Liver (tissue), 9 donors: ENCODE results near the gene NME4. TPM values are rescaled to one million over a fixed set of nuclear protein-coding genes. Genes with fewer than 3 reads are reported as not detected.

Experiments
- DNase-seq: peaks from one replicate; pipeline ENCODE4 v3.0.0-alpha.2; 2017; ENCODE audit warnings: low spot score
- H3K27ac ChIP-seq, 2 donors: one replicate each; pipeline ENCODE4 v1.7.0; 2013; ENCODE audit warnings: inconsistent platforms in 2 of 2, low read length in 2 of 2, control low read depth in 1 of 2, low read depth in 1 of 2, mild to moderate bottlenecking in 1 of 2
- H3K27me3 ChIP-seq, 4 donors: one replicate each; pipeline versions ENCODE4 v1.6.1 to v1.7.0; 2013; ENCODE audit warnings: low read length in 3 of 4, inconsistent platforms in 1 of 4, mild to moderate bottlenecking in 1 of 4, moderate library complexity in 1 of 4; ENCODE audit not compliant: control insufficient read depth in 4 of 4, insufficient read depth in 4 of 4
- H3K36me3 ChIP-seq, 4 donors: one replicate each; pipeline versions ENCODE4 v1.6.1 to v1.7.0; 2013; ENCODE audit warnings: low read length in 3 of 4, mild to moderate bottlenecking in 3 of 4, low read depth in 1 of 4, moderate library complexity in 1 of 4; ENCODE audit not compliant: control insufficient read depth in 4 of 4, insufficient read depth in 3 of 4
- H3K4me1 ChIP-seq, 4 donors: one replicate each; pipeline versions ENCODE4 v1.6.1 to v1.7.0; 2013; ENCODE audit warnings: low read length in 3 of 4, mild to moderate bottlenecking in 3 of 4, moderate library complexity in 1 of 4; ENCODE audit not compliant: control insufficient read depth in 4 of 4, insufficient read depth in 4 of 4
- H3K4me3 ChIP-seq, 3 donors: one replicate each; pipeline versions ENCODE4 v1.6.1 to v1.7.0; 2013; ENCODE audit warnings: low read length in 3 of 3, control low read depth in 1 of 3, low read depth in 1 of 3, mild to moderate bottlenecking in 1 of 3
- H3K9ac ChIP-seq, 2 donors: one replicate each; pipeline ENCODE4 v1.7.0; 2013; ENCODE audit warnings: low read length in 2 of 2, mild to moderate bottlenecking in 2 of 2, moderate library complexity in 2 of 2, control low read depth in 1 of 2, low read depth in 1 of 2
- H3K9me3 ChIP-seq, 4 donors: one replicate each; pipeline versions ENCODE4 v1.6.1 to v1.7.0; 2013; ENCODE audit warnings: low read length in 3 of 4; ENCODE audit not compliant: control insufficient read depth in 4 of 4
- FOXA2 ChIP-seq: IDR thresholded peaks from 2 replicates; pipeline ENCODE4 v1.6.1; 2016; ENCODE audit warnings: antibody characterized with exemption
- HNF4A ChIP-seq, 2 donors: conservative IDR thresholded peaks; 2 replicates each; pipeline ENCODE4 v1.6.1; 2016; ENCODE audit warnings: antibody characterized with exemption in 2 of 2, mild to moderate bottlenecking in 2 of 2
- HNF4G ChIP-seq: IDR thresholded peaks from 2 replicates; pipeline ENCODE4 v1.6.1; 2016; ENCODE audit warnings: antibody characterized with exemption
- JUND ChIP-seq, 2 donors: IDR thresholded peaks; 2 replicates each; pipeline ENCODE4 v1.6.1; 2016; ENCODE audit warnings: antibody characterized with exemption in 2 of 2
- REST ChIP-seq: IDR thresholded peaks from 2 replicates; pipeline ENCODE4 v1.6.1; 2016; ENCODE audit warnings: antibody characterized with exemption, mild to moderate bottlenecking
- RXRA ChIP-seq, 2 donors: IDR thresholded peaks; 2 replicates each; pipeline ENCODE4 v1.6.1; 2017 to 2018; ENCODE audit warnings: antibody characterized with exemption in 2 of 2, mild to moderate bottlenecking in 1 of 2
- TAF1 ChIP-seq: conservative IDR thresholded peaks from 2 replicates; pipeline ENCODE4 v1.6.1; 2016; ENCODE audit warnings: antibody characterized with exemption, mild to moderate bottlenecking
- WGBS: extraction: QIAGEN DNeasy Blood & Tissue Kit; methylation state at CpG from one replicate; pipeline ENCODE4 v1.1.7; 2013; 5-methylcytosine and 5-hydroxymethylcytosine counted together
- polyA plus RNA-seq, 2 donors: library from polyadenylated mRNA; stranded (reverse) in 1 of 2; unstranded in 1 of 2; fragments of 200-250 nt in 1 of 2; fragments of >200 nt in 1 of 2; fragmentation: Nextera tagmentation in 1 of 2; extraction: Ambion mirVana in 1 of 2; gene quantifications; one replicate each; pipeline versions ENCODE4 v1.2.1 to v1.2.3, GENCODE V29; 2013 to 2015
- total RNA-seq, 2 donors: library from RNA; depleted of rRNA; stranded (reverse); fragments of >200 nt; gene quantifications; one replicate each; pipeline ENCODE4 v1.2.3, GENCODE V29; 2014
- TF ChIP-seq, protein P1 (sequence below): IDR thresholded peaks from 2 replicates; pipeline ENCODE4 v1.6.1; 2016; ENCODE audit warnings: antibody characterized with exemption
- TF ChIP-seq, protein P2 (sequence below): IDR thresholded peaks from 2 replicates; pipeline ENCODE4 v1.6.1; 2016; ENCODE audit warnings: antibody characterized with exemption
- donor health status: healthy.
- donor health status: healthy.
- donor health status: healthy.
- donor health status: healthy.
- donor health status: healthy.

NME4 gene
- total and polyA plus RNA-seq, 4 donors, result 39.2 to 118 (median 83.9) TPM

DNA sequence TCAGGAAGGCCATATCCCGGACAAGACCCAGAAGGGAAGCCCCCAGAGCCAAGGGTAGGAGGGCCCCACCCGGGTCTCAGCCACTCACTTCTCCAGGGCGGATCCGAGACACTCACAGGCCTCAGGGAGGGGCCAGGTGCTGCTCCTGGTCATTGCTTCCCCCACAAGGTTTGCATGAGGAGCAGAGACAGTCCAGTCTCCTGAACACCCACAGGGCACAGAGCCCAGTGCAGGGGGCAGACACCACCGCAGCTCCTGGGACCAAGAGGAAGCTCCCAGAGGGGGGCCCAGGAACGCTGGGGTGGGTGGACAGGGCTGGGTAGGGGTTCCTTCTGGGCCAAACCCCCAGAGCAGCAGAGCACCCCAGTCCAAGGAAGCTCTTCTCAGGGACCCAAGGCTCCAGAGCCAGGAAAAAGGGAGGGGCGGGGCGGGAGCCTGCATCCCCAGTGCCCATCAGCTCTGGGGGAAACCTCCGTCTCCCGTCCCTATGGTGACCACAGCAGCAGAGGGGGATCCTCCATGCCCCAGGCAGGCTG is 26.0 kb upstream of the NME4 start (continued):
- no peak for TF ChIP-seq REST
- no peak for TF ChIP-seq HNF4G
- TF ChIP-seq TAF1, result no peak
- no peak for TF ChIP-seq JUND (IDR thresholded peaks at IDR 0.05)

DNA sequence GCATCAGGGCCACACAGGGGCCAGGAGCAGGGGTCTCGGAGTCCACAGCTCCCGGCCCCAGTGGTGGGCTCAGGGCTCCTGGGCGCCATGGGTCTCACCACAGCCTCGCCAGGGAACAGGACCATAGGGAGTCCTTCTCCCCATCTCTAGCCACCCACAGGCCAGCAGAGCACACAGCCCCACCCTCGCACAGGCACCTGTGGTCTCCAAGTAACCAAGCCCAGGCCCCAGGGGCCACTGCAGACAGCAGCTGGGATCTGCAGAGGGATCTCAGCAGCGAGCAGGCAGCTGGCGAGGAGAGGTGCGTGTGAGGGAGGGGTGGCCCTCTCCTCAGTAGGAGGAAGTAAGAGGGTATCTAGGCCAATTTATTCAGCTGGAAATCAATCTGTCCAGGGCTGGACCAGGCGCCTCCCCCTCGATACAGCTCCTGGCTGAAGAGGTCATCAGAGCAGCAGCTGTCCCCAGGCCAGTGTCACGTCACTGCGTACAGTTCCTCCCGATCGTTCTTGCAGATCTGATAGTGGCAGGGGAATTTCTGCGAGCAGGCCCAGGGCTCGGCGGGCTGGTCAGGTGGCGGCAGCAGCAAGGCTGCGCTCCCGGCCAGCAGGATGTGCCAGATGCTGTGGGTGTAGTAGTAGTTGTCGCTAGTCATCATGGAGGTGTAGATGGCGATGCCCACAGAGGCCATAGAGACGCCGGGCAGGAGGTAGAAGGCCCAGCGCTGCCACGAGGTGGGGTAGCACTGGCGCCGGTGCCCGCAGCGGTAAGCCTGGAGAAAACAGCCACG is 25.3 kb upstream of the NME4 start:
- Histone ChIP-seq H3K9me3 (no peaks in the 10 kb centered on the region), H3K27me3 (no peaks in the 10 kb centered on the region), H3K4me3 (no peak overlapping the region), H3K36me3 (peaks cover 2 to 46% (median 18%) of the 10 kb centered on the region in 4 donors), H3K9ac (no peak overlapping the region), H3K27ac (no peak overlapping the region), H3K4me1 (peaks cover 4 to 18% (median 15%) of the 10 kb centered on the region in 4 donors)
- TF ChIP-seq RXRA (IDR thresholded peaks at IDR 0.05), result no peak
- no peak for TF ChIP-seq TAF1
- no peak for TF ChIP-seq HNF4A (conservative IDR thresholded peaks at IDR 0.05)
- TF ChIP-seq, protein P1, sequence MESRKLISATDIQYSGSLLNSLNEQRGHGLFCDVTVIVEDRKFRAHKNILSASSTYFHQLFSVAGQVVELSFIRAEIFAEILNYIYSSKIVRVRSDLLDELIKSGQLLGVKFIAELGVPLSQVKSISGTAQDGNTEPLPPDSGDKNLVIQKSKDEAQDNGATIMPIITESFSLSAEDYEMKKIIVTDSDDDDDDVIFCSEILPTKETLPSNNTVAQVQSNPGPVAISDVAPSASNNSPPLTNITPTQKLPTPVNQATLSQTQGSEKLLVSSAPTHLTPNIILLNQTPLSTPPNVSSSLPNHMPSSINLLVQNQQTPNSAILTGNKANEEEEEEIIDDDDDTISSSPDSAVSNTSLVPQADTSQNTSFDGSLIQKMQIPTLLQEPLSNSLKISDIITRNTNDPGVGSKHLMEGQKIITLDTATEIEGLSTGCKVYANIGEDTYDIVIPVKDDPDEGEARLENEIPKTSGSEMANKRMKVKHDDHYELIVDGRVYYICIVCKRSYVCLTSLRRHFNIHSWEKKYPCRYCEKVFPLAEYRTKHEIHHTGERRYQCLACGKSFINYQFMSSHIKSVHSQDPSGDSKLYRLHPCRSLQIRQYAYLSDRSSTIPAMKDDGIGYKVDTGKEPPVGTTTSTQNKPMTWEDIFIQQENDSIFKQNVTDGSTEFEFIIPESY, result no peak
- TF ChIP-seq, protein P2, sequence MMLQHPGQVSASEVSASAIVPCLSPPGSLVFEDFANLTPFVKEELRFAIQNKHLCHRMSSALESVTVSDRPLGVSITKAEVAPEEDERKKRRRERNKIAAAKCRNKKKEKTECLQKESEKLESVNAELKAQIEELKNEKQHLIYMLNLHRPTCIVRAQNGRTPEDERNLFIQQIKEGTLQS, result no peak
- TF ChIP-seq REST, result no peak
- TF ChIP-seq FOXA2, result no peak
- TF ChIP-seq JUND (IDR thresholded peaks at IDR 0.05), result no peak
- 93% methylated on average over 31 of the region's 31 CpGs for WGBS
- no peak for DNase-seq
